Measurements from ENCODE around the gene RPL41. TPM values are rescaled to one million over a fixed set of nuclear protein-coding genes. Genes with fewer than 3 reads are reported as not detected.
"Not testable (repeated sequence)": the region's sequence is repeated elsewhere in the genome, so short reads cannot be mapped to it uniquely, and the experiment has no call there.

The RPL41 gene
- total RNA-seq, 1 donor from 2014 or later, result 5,829 TPM

- CTCF ChIA-PET, result interaction anchor here (0.6 to 2.4 kb wide), 5 partner anchors 15 to 35 kb away, joined by 3 to 6 read pairs (median 4); partner anchors contain the start of gene SMARCC2
- Mint-ChIP-seq H3K27ac (peak overlapping the region; percentile 35), H3K4me3 (no peak overlapping the region), H3K9me3 (no peaks in the 10 kb centered on the region), H3K27me3 (no peaks in the 10 kb centered on the region), H3K4me1 (peaks cover 51% of the 10 kb centered on the region), H3K36me3 (ENCODE audit: low read depth) (peaks cover 31% of the 10 kb centered on the region)
- intact Hi-C loops (cut with micrococcal nuclease), result no loop called here
- ATAC-seq (ENCODE audit: low read depth) (no peak), DNase-seq (no peak)
- POLR2A ChIA-PET, result interaction anchor here (1.1 to 1.9 kb wide), 3 partner anchors 26 to 67 kb away, joined by 4 to 8 read pairs (median 5); partner anchors contain the start of genes ESYT1 and RNF41
- TF ChIP-seq CTCF (IDR thresholded peaks at IDR 0.05), result no peak
Measured at GRCh38 chr12:56154246-56154771, 37.9 kb downstream of the RPL41 start.

GRCh38 chr12:56154818-56155217, 38.4 kb downstream of the RPL41 start:
- H3K4me3 Mint-ChIP-seq, result no peak overlapping the region
- TF ChIP-seq CTCF (IDR thresholded peaks at IDR 0.05), result no peak
- ATAC-seq (ENCODE audit: low read depth) (no peak), DNase-seq (no peak)
- ChIA-PET POLR2A (interaction anchor here (1.1 to 1.9 kb wide), 3 partner anchors 27 to 67 kb away, joined by 4 to 8 read pairs (median 5); partner anchors contain the start of genes ESYT1 and RNF41), CTCF (interaction anchor here (0.6 to 2.4 kb wide), 4 partner anchors 15 to 35 kb away, joined by 3 to 6 read pairs (median 4); partner anchors contain the start of gene SMARCC2)
- H3K9me3 Mint-ChIP-seq, result no peaks in the 10 kb centered on the region
- H3K27ac Mint-ChIP-seq, result no peak overlapping the region
- peaks cover 57% of the 10 kb centered on the region for H3K4me1 Mint-ChIP-seq
- intact Hi-C loops (cut with micrococcal nuclease), result no loop called here
- no peaks in the 10 kb centered on the region for H3K27me3 Mint-ChIP-seq
- H3K36me3 Mint-ChIP-seq (ENCODE audit: low read depth), result peaks cover 36% of the 10 kb centered on the region

GRCh38 chr12:56155256-56155845, 38.9 kb downstream of the RPL41 start:
- Mint-ChIP-seq H3K27me3 (no peaks in the 10 kb centered on the region), H3K9me3 (no peaks in the 10 kb centered on the region), H3K36me3 (ENCODE audit: low read depth) (peaks cover 42% of the 10 kb centered on the region), H3K27ac (peak overlapping the region; percentile 1), H3K4me3 (peak overlapping the region; percentile 13), H3K4me1 (peaks cover 59% of the 10 kb centered on the region)
- POLR2A ChIA-PET, result interaction anchor here (1.8 to 1.9 kb wide), 2 partner anchors 27 to 66 kb away, joined by 4 to 8 read pairs; partner anchors contain the start of genes ESYT1 and RNF41
- no peak for DNase-seq
- ATAC-seq (ENCODE audit: low read depth), result no peak
- TF ChIP-seq CTCF (IDR thresholded peaks at IDR 0.05), result no peak
- CTCF ChIA-PET, result interaction anchor here (0.6 to 2.4 kb wide), 5 partner anchors 16 to 35 kb away, joined by 3 to 6 read pairs (median 3); partner anchors contain the start of gene SMARCC2
- intact Hi-C loops (cut with micrococcal nuclease), result no loop called here

GRCh38 chr12:56156464-56157200, 40.2 kb downstream of the RPL41 start:
- POLR2A ChIA-PET, result interaction anchor here (0.5 to 4.3 kb wide), 14 partner anchors 14 to 1457 kb away, joined by 3 to 67 read pairs (median 4); partner anchors contain the start of genes ESYT1, NACA, RNF41 and RPL41
- H3K4me1 Mint-ChIP-seq, result peaks cover 60% of the 10 kb centered on the region
- H3K9me3 Mint-ChIP-seq; ATAC-seq (ENCODE audit: low read depth); DNase-seq; CTCF ChIA-PET; H3K27me3 Mint-ChIP-seq; intact Hi-C loops (cut with micrococcal nuclease): not testable (repeated sequence)
- peak overlapping the region; percentile 95 for H3K27ac Mint-ChIP-seq
- H3K36me3 Mint-ChIP-seq (ENCODE audit: low read depth), result peaks cover 55% of the 10 kb centered on the region
- peak overlapping the region; percentile 94 for H3K4me3 Mint-ChIP-seq

GRCh38 chr12:56157201-56158028, 41.0 kb downstream of the RPL41 start:
- ChIA-PET POLR2A (interaction anchor here (0.7 to 4.3 kb wide), 11 partner anchors 15 to 568 kb away, joined by 3 to 67 read pairs (median 5); partner anchors contain the start of genes ESYT1, NACA, RNF41 and SMARCC2), CTCF (interaction anchor here (1.0 kb wide), 1 partner anchor 183 kb away, joined by 3 read pairs; the partner anchor contains the start of gene RAB5B)
- H3K27me3 Mint-ChIP-seq, result no peaks in the 10 kb centered on the region
- DNase-seq, result peak; percentile 61
- peak overlapping the region; percentile 94 for H3K4me3 Mint-ChIP-seq
- ATAC-seq (ENCODE audit: low read depth), result peak; percentile 63
- TF ChIP-seq CTCF (IDR thresholded peaks at IDR 0.05), result no peak
- intact Hi-C loops (cut with micrococcal nuclease), result loop anchor here (1.0 kb wide), 5 partner anchors 31 to 184 kb away; partner anchors contain the start of genes RNF41 and ZC3H10
- no peaks in the 10 kb centered on the region for H3K9me3 Mint-ChIP-seq
- H3K36me3 Mint-ChIP-seq (ENCODE audit: low read depth), result peaks cover 55% of the 10 kb centered on the region
- H3K4me1 Mint-ChIP-seq, result peaks cover 57% of the 10 kb centered on the region
- H3K27ac Mint-ChIP-seq, result peak overlapping the region; percentile 95

Measured in activated B cell treated with CpG ODN at 0.5 μM for 24 hours (primary cell).